ENCODE measurements around the gene ZNF850.
A peak's percentile ranks its signal among the peaks of the same experiment; 100 is the strongest.

ZNF850 gene

GRCh38 chr19:36773223-36773579 is 594 bp upstream of the ZNF850 start (continued):
- peak; percentile 65 for TF ChIP-seq ZNF610 (tag by site-specific recombination; IDR thresholded peaks at IDR 0.05; ENCODE audit: borderline replicate concordance)
- TF ChIP-seq ZNF423 (tag by site-specific recombination; IDR thresholded peaks at IDR 0.05): no peak
- TF ChIP-seq ZNF514 (tag by site-specific recombination; IDR thresholded peaks at IDR 0.05): no peak
- TF ChIP-seq ZNF626 (tag by site-specific recombination; IDR thresholded peaks at IDR 0.05): no peak
- TF ChIP-seq ZNF248 (tag by site-specific recombination; IDR thresholded peaks at IDR 0.05): no peak
- TF ChIP-seq ZNF157 (tag by site-specific recombination; IDR thresholded peaks at IDR 0.05): peak; percentile 61; the same call in 1 of the 2 replicates
- no peak; the same call in 1 of the 2 replicates for TF ChIP-seq ZNF19 (tag by site-specific recombination; IDR thresholded peaks at IDR 0.05; ENCODE audit: low read depth)
- TF ChIP-seq KLF17 (tag by site-specific recombination; IDR thresholded peaks at IDR 0.05): peak; percentile 67
- TF ChIP-seq ZNF138 (tag by site-specific recombination; IDR thresholded peaks at IDR 0.05; ENCODE audit: borderline replicate concordance): no peak
- no peak for TF ChIP-seq ZNF211 (tag by site-specific recombination; IDR thresholded peaks at IDR 0.05; ENCODE audit: low read depth)
- TF ChIP-seq FEZF1 (tag by site-specific recombination; IDR thresholded peaks at IDR 0.05): no peak
- no peak for TF ChIP-seq BCL11B (tag by site-specific recombination; IDR thresholded peaks at IDR 0.05; ENCODE audit: low read depth)
- TF ChIP-seq ZNF629 (tag by site-specific recombination; IDR thresholded peaks at IDR 0.05): peak; percentile 75; the same call in 1 of the 2 replicates
- peak; percentile 99 for TF ChIP-seq PRDM10 (tag by site-specific recombination; IDR thresholded peaks at IDR 0.05)
- no peak for TF ChIP-seq ZNF350 (tag by site-specific recombination; IDR thresholded peaks at IDR 0.05)
- TF ChIP-seq KLF8 (tag by site-specific recombination; IDR thresholded peaks at IDR 0.05): peak; percentile 9; the same call in 1 of the 2 replicates
- TF ChIP-seq CTCF (tag by site-specific recombination; IDR thresholded peaks at IDR 0.05): no peak
- no peak for TF ChIP-seq ZNF404 (tag by site-specific recombination; IDR thresholded peaks at IDR 0.05)
- no peak for TF ChIP-seq ZNF175 (tag by site-specific recombination; IDR thresholded peaks at IDR 0.05)
- TF ChIP-seq ZNF394 (tag by site-specific recombination; IDR thresholded peaks at IDR 0.05; ENCODE audit: borderline replicate concordance): no peak
- TF ChIP-seq BCL11A (tag by site-specific recombination; IDR thresholded peaks at IDR 0.05; ENCODE audit: low read depth): no peak
- no peak for TF ChIP-seq ZSCAN16 (tag by site-specific recombination; IDR thresholded peaks at IDR 0.05)
- TF ChIP-seq ZNF362 (tag by site-specific recombination; IDR thresholded peaks at IDR 0.05): no peak; the same call in 1 of the 2 replicates
- TF ChIP-seq ZNF785 (tag by site-specific recombination; IDR thresholded peaks at IDR 0.05): peak; percentile 78
- 0 out of 2 replicates have a peak, but pooled peaks have one; percentile 66 for TF ChIP-seq REPIN1 (tag by site-specific recombination; IDR thresholded peaks at IDR 0.05; ENCODE audit: low read depth)
- TF ChIP-seq ZNF426 (tag by site-specific recombination; IDR thresholded peaks at IDR 0.05): no peak
- peak; percentile 74; the same call in 1 of the 2 replicates for TF ChIP-seq ZNF701 (tag by site-specific recombination; IDR thresholded peaks at IDR 0.05)
- TF ChIP-seq ZNF549 (tag by site-specific recombination; IDR thresholded peaks at IDR 0.05): no peak
- no peak for TF ChIP-seq ZNF664 (tag by site-specific recombination; IDR thresholded peaks at IDR 0.05)
- no peak for TF ChIP-seq ZNF48 (tag by site-specific recombination; IDR thresholded peaks at IDR 0.05)
- no peak for TF ChIP-seq ZNF670 (tag by site-specific recombination; IDR thresholded peaks at IDR 0.05; ENCODE audit: low read depth)
- TF ChIP-seq ZNF202 (tag by site-specific recombination; IDR thresholded peaks at IDR 0.05; ENCODE audit: borderline replicate concordance): no peak
- TF ChIP-seq ZNF830 (tag by site-specific recombination; IDR thresholded peaks at IDR 0.05; ENCODE audit: low read depth): no peak
- no peak for TF ChIP-seq ZNF791 (tag by site-specific recombination; IDR thresholded peaks at IDR 0.05)
- no peak for TF ChIP-seq ZNF76 (tag by site-specific recombination; IDR thresholded peaks at IDR 0.05; ENCODE audit: borderline replicate concordance, low read depth)
- no peak for TF ChIP-seq ZNF473 (tag by site-specific recombination; IDR thresholded peaks at IDR 0.05)

All from HEK293 (cell line).